Fibroblast of lung (primary cell): ENCODE results near the gene PCSK7. TPM values are rescaled to one million over a fixed set of nuclear protein-coding genes. Genes with fewer than 3 reads are reported as not detected.
A peak's percentile ranks its signal among the peaks of the same experiment; 100 is the strongest.

ENCODE experiments used
- DNase-seq, 2 donors: peaks; one replicate each; pipeline versions ENCODE4 v3.0.0 to v3.0.0-alpha.2; 2010; ENCODE audit warnings: low read depth in 2 of 2
- H2AFZ ChIP-seq: 2 replicates; pipeline ENCODE4 v1.5.1; 2012; ENCODE audit warnings: low read length, control low read depth, inconsistent platforms
- H3K27ac ChIP-seq: 2 replicates; pipeline ENCODE4 v1.5.1; 2011; ENCODE audit warnings: low read length, control low read depth; ENCODE audit not compliant: insufficient read depth
- H3K27me3 ChIP-seq: 2 replicates; pipeline ENCODE4 v1.5.1; 2011; ENCODE audit warnings: mild to moderate bottlenecking, low read length; ENCODE audit not compliant: control insufficient read depth, insufficient read depth
- H3K36me3 ChIP-seq: 2 replicates; pipeline ENCODE4 v1.5.1; 2011; ENCODE audit warnings: low read length; ENCODE audit not compliant: control insufficient read depth, insufficient read depth
- H3K4me1 ChIP-seq: 2 replicates; pipeline ENCODE4 v1.5.1; 2011; ENCODE audit warnings: low read length; ENCODE audit not compliant: control insufficient read depth, insufficient read depth; ENCODE audit errors: extremely low read depth
- H3K4me2 ChIP-seq: 2 replicates; pipeline ENCODE4 v1.5.1; 2011; ENCODE audit warnings: low read length, control low read depth; ENCODE audit not compliant: insufficient read depth; ENCODE audit errors: extremely low read depth
- H3K4me3 ChIP-seq, 4 experiments: fragments of 200-600 bp in 1 of 4; sonication (generic) in 1 of 4; replicated peaks in 1 of 4; 2 replicates each; pipeline ENCODE4 v1.5.1; 2011 to 2016; ENCODE audit warnings: low read length in 4 of 4, low read depth in 3 of 4, mild to moderate bottlenecking in 3 of 4, control low read depth in 2 of 4, inconsistent platforms in 1 of 4, mixed read lengths in 1 of 4; ENCODE audit not compliant: insufficient read depth in 1 of 4; ENCODE audit errors: control extremely low read depth in 1 of 4
- H3K79me2 ChIP-seq: 2 replicates; pipeline ENCODE4 v1.5.1; 2012; ENCODE audit warnings: mild to moderate bottlenecking, low read length, inconsistent platforms; ENCODE audit not compliant: control insufficient read depth, insufficient read depth
- H3K9ac ChIP-seq: 2 replicates; pipeline ENCODE4 v1.5.1; 2011; ENCODE audit warnings: mild to moderate bottlenecking, low read length, control low read depth; ENCODE audit not compliant: insufficient read depth
- H3K9me3 ChIP-seq: 2 replicates; pipeline ENCODE4 v1.5.1; 2012; ENCODE audit warnings: low read depth, low read length; ENCODE audit not compliant: control insufficient read depth, insufficient read depth
- H4K20me1 ChIP-seq: 2 replicates; pipeline ENCODE4 v1.5.1; 2011; ENCODE audit warnings: low read length; ENCODE audit not compliant: control insufficient read depth, insufficient read depth; ENCODE audit errors: extremely low read depth
- CTCF ChIP-seq, 2 donors: IDR thresholded peaks in 1 of 2; conservative IDR thresholded peaks in 1 of 2; 1 replicate in 1 of 2; 2 replicates in 1 of 2; pipeline ENCODE4 v1.5.1; 2011 to 2012; ENCODE audit warnings: low read length in 2 of 2, control low read depth in 1 of 2, inconsistent platforms in 1 of 2, low read depth in 1 of 2, mild to moderate bottlenecking in 1 of 2
- EZH2 ChIP-seq: IDR thresholded peaks from 2 replicates; pipeline ENCODE4 v1.5.1; 2012; ENCODE audit warnings: low read length, control low read depth, mild to moderate bottlenecking; ENCODE audit errors: missing control alignments
- polyA plus RNA-seq, 2 donors: library from polyadenylated mRNA; depleted of rRNA in 1 of 2; stranded (reverse) in 1 of 2; unstranded in 1 of 2; fragments of >200 nt; gene quantifications; 2 replicates each; pipeline ENCODE4 v1.2.1, GENCODE V29; 2011 to 2012; ENCODE audit warnings: missing spikeins in 1 of 2
- total RNA-seq: library from RNA; depleted of rRNA; stranded (reverse); fragments of >200 nt; gene quantifications from 2 replicates; pipeline ENCODE4 v1.2.1, GENCODE V29; 2014

PCSK7 gene
- total and polyA plus RNA-seq, 2 donors (not counting 1 experiment from before 2014, with no cell fraction given): 26.8 to 38.3 TPM

GRCh38 chr11:117171007-117171403, 60.9 kb downstream of the PCSK7 start:
- Histone ChIP-seq H3K27ac (no peak overlapping the region), H3K79me2 (peaks cover 3% of the 10 kb centered on the region), H4K20me1 (no peaks in the 10 kb centered on the region), H3K4me3 (no peak overlapping the region), H3K27me3 (no peaks in the 10 kb centered on the region), H3K9ac (no peak overlapping the region), H3K4me2 (no peak overlapping the region), H3K9me3 (no peaks in the 10 kb centered on the region), H2AFZ (no peak overlapping the region), H3K36me3 (peaks cover 8% of the 10 kb centered on the region), H3K4me1 (no peaks in the 10 kb centered on the region)
- TF ChIP-seq EZH2 (no peak), CTCF (conservative IDR thresholded peaks at IDR 0.05 in 1 of 2, IDR thresholded peaks at IDR 0.05 in 1 of 2; ENCODE audit: low read depth in 1 of 2, low read length in 2 of 2) (no peak)
- no peak for DNase-seq

GRCh38 chr11:117170210-117170609, 61.7 kb downstream of the PCSK7 start:
- H3K9me3 ChIP-seq: no peaks in the 10 kb centered on the region
- H3K9ac ChIP-seq: no peak overlapping the region
- DNase-seq: peak in 1 of 2 donors; percentile 23
- TF ChIP-seq EZH2 (no peak), CTCF (conservative IDR thresholded peaks at IDR 0.05 in 1 of 2, IDR thresholded peaks at IDR 0.05 in 1 of 2; ENCODE audit: low read depth in 1 of 2, low read length in 2 of 2) (no peak)
- H3K4me1 ChIP-seq: no peaks in the 10 kb centered on the region
- H2AFZ ChIP-seq: no peak overlapping the region
- H3K36me3 ChIP-seq: peaks cover 10% of the 10 kb centered on the region
- H3K4me3 ChIP-seq: no peak overlapping the region
- peaks cover 3% of the 10 kb centered on the region for H3K79me2 ChIP-seq
- no peak overlapping the region for H3K27ac ChIP-seq
- H3K27me3 ChIP-seq: no peaks in the 10 kb centered on the region
- H3K4me2 ChIP-seq: no peak overlapping the region
- H4K20me1 ChIP-seq: no peaks in the 10 kb centered on the region

- H3K4me2 ChIP-seq: no peak overlapping the region
- no peak overlapping the region for H3K27ac ChIP-seq
- H3K4me3 ChIP-seq: no peak overlapping the region
- TF ChIP-seq EZH2 (no peak), CTCF (conservative IDR thresholded peaks at IDR 0.05 in 1 of 2, IDR thresholded peaks at IDR 0.05 in 1 of 2; ENCODE audit: low read depth in 1 of 2, low read length in 2 of 2) (no peak)
- H3K36me3 ChIP-seq: peaks cover 10% of the 10 kb centered on the region
- no peaks in the 10 kb centered on the region for H4K20me1 ChIP-seq
- no peak overlapping the region for H3K9ac ChIP-seq
- H3K4me1 ChIP-seq: no peaks in the 10 kb centered on the region
- H3K27me3 ChIP-seq: no peaks in the 10 kb centered on the region
- no peak for DNase-seq
- no peak overlapping the region for H2AFZ ChIP-seq
- H3K79me2 ChIP-seq: peaks cover 3% of the 10 kb centered on the region
- no peaks in the 10 kb centered on the region for H3K9me3 ChIP-seq
These were observed 62.1 kb downstream of the PCSK7 start for GRCh38 chr11:117169736-117170135.
